ENCODE data around the gene CAPG.
A peak's percentile ranks its signal among the peaks of the same experiment; 100 is the strongest.

The CAPG gene

DNA sequence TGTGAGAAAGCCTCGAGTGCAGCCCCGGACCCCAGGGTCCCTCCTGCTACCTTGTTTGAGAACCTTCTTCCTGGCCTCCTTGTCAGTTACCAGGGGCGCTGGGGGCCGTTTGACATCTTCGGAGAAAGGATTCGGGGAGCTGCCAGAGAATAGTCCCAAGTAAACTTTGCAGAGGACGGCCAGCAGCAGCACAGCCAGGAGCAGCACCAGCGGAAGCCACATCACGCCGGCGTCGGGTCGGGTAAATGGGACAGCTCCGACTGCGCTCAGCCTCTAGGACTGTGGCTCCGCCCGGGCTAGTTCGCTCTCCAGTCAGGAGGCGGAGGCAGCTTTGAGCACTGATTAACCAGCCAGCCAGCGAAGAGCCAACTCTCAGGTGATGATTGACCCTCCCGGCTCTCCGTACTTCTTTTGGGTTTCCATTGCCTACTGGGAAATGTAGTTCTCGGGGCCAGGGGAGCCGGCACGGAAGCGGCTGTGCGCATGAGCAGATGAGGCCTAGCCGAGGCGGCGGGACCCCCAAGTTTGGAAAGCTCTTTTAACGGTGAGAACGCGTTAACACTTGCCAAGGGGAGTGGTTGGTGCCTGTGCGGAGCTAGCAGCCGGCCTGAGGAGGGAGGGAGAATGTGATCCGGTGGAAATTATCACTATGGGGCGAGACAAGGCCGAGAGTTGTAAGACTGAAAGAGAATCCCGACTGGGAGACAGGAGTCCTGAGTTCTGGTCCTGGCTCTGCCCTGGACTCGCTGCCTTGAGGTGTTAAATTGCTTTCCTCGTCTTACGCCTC, 55.7 kb downstream of the CAPG start, which contains the start of the genes ELMOD3 and RETSAT:
Gene ELMOD3, plus strand, starts transcription at position 484 of the 787 bp plus-strand sequence. CDS start 2,430 bp downstream, outside the sequence.
Gene RETSAT, minus strand, starts transcription at position 243 of the 787 bp plus-strand sequence. Its CDS starts 21 bp downstream, at position 222.
- DNase-seq, result peak; percentile 97

DNA sequence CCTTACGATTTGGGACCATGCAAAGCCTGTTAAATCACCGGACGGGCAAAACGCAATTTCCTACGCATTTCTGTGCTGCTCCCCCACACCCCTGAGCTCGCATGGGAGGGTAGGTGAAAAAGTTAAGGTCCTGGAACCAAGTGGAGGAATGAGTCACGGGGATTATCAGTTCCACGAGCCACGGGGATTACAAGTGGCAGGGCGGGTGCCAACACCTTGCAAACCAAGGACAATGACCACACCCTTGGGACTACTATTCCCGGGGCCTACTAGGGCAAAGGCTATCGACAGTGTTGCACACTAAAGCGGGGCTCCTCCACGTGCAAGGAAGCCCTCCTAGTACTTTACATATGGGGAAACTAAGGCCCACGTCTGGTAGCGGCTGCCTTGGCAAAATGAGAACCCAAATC, 56.3 kb downstream of the CAPG start:
- peak; percentile 22 for DNase-seq

DNA sequence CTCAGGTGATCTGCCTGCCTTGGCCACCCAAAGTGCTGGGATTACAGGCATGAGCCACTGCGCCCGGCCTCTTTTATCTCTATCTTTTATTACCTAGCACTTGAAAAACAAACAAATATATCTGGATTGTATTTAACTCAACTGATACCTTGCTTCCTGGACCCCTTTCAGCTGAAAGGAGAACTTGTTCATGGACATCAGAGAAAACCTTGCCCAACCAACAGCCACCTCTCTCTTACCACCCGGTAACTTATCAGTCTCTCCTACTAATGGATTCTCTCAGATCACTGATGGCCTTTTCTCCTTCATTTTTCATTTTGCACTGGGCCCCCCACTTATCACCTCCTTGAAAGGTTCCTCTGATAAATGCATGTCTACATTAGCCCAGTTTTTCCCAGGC, 62.6 kb downstream of the CAPG start:
- no peak for DNase-seq
